Mucosa of descending colon (tissue), 3 donors: Measurements from ENCODE around the gene TMEM106A. TPM values are rescaled to one million over a fixed set of nuclear protein-coding genes. Genes with fewer than 3 reads are reported as not detected.
"Not testable (repeated sequence)": the region's sequence is repeated elsewhere in the genome, so short reads cannot be mapped to it uniquely, and the experiment has no call there.

Source experiments
- ATAC-seq: fragments of 200-7000 bp; cut with Tn5 transposase; one replicate; pipeline ENCODE4 v1.9.1; 2020; ENCODE audit warnings: mild to moderate bottlenecking, moderate library complexity
- DNase-seq, 3 donors: peaks; one replicate each; pipeline ENCODE4 v3.0.0-alpha.2; 2020
- H3K36me3 ChIP-seq: fragments of 200-600 bp; one replicate; pipeline ENCODE4 v1.8.0; 2021; ENCODE audit warnings: low read depth, mild to moderate bottlenecking
- H3K4me1 ChIP-seq: fragments of 200-600 bp; one replicate; pipeline ENCODE4 v1.8.0; 2021; ENCODE audit warnings: low read depth, mild to moderate bottlenecking
- H3K4me3 ChIP-seq: fragments of 200-600 bp; one replicate; pipeline ENCODE4 v1.8.0; 2021; ENCODE audit warnings: mild to moderate bottlenecking
- H3K9me3 ChIP-seq: fragments of 200-600 bp; one replicate; pipeline ENCODE4 v1.8.0; 2021; ENCODE audit warnings: mild to moderate bottlenecking
- CTCF ChIP-seq: fragments of 200-600 bp; IDR thresholded peaks from one replicate; pipeline ENCODE4 v1.8.0; 2022; ENCODE audit warnings: antibody characterized with exemption, mild to moderate bottlenecking
- intact Hi-C, 2 donors: fragments of 100-400 bp; cut with DNase I in 1 of 2; cut with micrococcal nuclease in 1 of 2; formaldehyde crosslinking; loops; one replicate each; pipeline versions ENCODE4 v1.11.0 to v1.11.1; 2022; cut with DNase I, micrococcal nuclease
- long read RNA-seq, 2 donors: library from polyadenylated mRNA; unstranded; transcript quantifications; one replicate each; pipeline ENCODE4 v2.0.0, GENCODE V29; 2019 to 2021
- total RNA-seq, 3 donors: library from RNA; stranded (reverse); fragmentation: NEBNext Ultra II Directional in 2 of 3; extraction: Animal tissue kit (Norgen Biotek cat#: 25700) in 2 of 3; gene quantifications; one replicate each; pipeline versions ENCODE4 v1.2.1 to v1.2.4, GENCODE V29; 2021 to 2023
- donor health status: DM: no; HTN: no; CAD: no; lungs with moderate emphysema.
- donor health status: DM: no; HTN: no; CAD: no.
- donor health status: DM: no; HTN: yes; CAD: no.

Gene TMEM106A
- total RNA-seq, result 10 to 100 TPM; 11.8 to 12.5 (median 12.0) TPM
- long read RNA-seq, donor 1, partial matches to known transcripts, result 2 of 3 reads
- long read RNA-seq, donor 1, other reads (novel, unspliced or antisense), result 1 of 3 reads
- long read RNA-seq, donor 2, partial matches to known transcripts, result 0 of 1 reads
- long read RNA-seq, donor 2, other reads (novel, unspliced or antisense), result 1 of 1 reads

DNA sequence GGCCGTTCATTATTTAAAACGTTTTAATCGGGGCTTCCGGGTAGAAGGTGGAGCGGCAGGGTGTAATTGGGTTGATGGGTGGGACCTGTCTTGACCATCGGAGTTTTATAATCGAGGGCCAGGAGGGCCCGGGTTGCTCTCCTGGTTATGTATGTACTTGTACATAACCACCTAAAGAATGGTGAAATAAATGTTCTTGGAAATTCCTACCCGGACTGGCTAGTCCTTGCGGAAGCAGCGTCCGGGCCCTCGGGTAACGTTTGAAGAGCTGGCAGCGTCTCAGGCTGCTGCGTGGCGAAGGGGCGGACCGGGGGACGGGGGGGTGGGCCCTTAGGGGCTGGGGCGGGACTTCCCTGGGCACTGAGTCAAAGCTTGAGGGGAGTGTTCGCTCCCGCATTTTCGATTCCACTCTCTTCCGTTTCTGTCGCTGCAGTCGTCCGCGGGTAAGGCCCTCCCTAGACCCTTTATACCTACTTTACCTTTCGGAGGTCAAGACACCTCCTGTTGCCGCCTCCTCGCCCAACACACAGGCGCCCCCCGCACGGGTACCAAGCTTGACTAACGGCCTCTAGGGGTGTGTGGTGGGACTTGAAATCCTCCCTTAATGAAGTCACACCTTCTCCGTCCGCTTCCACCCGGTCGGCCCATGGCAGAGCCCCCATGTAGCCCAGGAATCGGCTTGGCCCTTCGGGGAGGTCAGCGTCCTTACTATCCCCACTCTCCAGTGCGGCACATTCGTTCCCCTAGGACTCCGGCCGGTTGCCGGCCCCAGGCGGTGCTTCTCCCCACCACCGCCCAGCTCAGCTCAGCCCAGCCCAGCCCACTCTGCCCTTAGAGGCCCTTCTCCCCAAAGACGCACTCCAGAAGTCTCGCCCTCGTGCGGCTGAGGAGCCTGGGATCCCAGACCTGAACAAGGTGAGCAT is at the start of gene TMEM106A:
Gene TMEM106A (plus strand): TSS at position 396 of the 923 bp plus-strand sequence. CDS start 1,167 bp downstream, outside the sequence.
- Histone ChIP-seq H3K9me3 (no peaks in the 10 kb centered on the region), H3K4me1 (peaks cover 12% of the 10 kb centered on the region), H3K4me3 (peak within 1 kb of the TSS; percentile 23), H3K36me3 (no peaks in the 10 kb centered on the region)
- DNase-seq (peak; percentile 83 to 89 (median 85)), ATAC-seq (peak; percentile 90)
- no peak for TF ChIP-seq CTCF
- intact Hi-C loops, result no loop called here

- intact Hi-C loops, H3K9me3 ChIP-seq, H3K4me3 ChIP-seq, ATAC-seq, H3K36me3 ChIP-seq, DNase-seq: not testable (repeated sequence)
- peaks cover 14% of the 10 kb centered on the region for H3K4me1 ChIP-seq
Observed at GRCh38 chr17:43165971-43166370, 45.7 kb upstream of the TMEM106A start.

DNA sequence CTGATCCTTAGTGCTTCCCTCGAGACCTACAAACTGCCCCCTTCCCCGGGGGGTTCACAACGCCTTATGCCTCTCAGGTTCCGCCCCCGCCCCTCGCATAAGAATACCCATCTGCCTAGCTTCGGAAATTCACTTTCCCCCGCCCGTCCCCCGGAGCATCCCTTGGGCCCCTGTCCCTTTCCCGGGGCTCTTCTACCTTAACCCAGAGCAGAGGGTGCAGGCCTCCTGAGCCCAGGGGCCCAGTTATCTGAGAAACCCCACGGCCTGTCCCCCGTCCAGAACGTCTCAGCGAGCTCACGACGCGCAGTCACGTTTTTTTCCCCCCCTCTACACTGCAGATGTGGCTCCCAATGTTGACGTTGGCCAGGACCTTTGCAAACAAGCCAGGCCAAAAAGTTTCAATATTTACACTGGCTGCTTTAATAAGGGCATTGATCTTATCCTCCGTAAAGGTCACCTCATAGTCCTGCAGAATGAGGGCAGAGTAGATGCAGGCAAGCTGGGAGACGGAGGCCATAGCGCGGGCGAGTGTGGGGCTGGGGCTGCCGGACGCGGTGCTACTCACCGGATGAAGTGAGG is 42.0 kb upstream of the TMEM106A start:
- H3K4me1 ChIP-seq, result peaks cover 34% of the 10 kb centered on the region
- intact Hi-C loops, result no loop called here
- H3K4me3 ChIP-seq, result peak overlapping the region; percentile 56
- peaks cover 9% of the 10 kb centered on the region for H3K36me3 ChIP-seq
- ATAC-seq (peak; percentile 22), DNase-seq (peak in 2 of 3 donors; percentile 49 to 62)
- TF ChIP-seq CTCF, result no peak
- H3K9me3 ChIP-seq, result no peaks in the 10 kb centered on the region

DNA sequence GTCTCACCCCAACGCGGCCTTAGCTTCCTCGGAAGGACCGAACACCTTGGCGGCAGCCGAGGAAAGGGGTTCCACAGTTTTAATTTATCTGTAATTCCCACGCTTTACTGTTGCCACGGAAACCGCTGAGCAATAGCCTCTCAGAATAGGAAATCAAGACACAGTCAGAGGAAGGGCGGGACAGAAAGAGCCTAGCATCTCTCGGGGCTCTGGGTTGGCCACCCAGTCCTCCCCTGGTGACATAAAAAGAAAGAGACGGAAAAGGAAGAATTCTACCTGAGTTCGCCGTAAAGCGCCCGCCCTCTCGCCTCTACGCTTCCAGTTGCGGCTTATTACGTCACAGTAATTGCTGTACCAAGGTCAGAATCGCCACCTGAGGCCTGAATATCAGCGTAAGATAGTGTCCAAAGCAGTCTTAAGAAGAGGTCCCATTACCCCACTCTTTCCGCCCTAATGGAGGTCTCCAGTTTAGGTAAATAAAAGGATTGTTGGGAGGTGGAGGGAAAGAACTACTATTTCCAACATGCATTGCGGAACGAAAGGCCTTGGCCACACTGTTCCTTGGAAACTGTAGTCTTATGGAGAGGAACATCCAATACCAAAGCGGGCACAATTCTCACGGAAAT is 41.4 kb upstream of the TMEM106A start:
- ATAC-seq (peak; percentile 88), DNase-seq (peak; percentile 87 to 94 (median 93))
- Histone ChIP-seq H3K4me3 (peak overlapping the region; percentile 56), H3K4me1 (peaks cover 40% of the 10 kb centered on the region), H3K36me3 (peaks cover 9% of the 10 kb centered on the region), H3K9me3 (no peaks in the 10 kb centered on the region)
- no peak for TF ChIP-seq CTCF
- intact Hi-C loops, result no loop called here

GRCh38 chr17:43170766-43171585 is 40.7 kb upstream of the TMEM106A start, which contains the start of gene NBR1:
Gene NBR1 (plus strand): TSS chr17:43171214. CDS start chr17:43175800, 4,586 bp downstream.
- intact Hi-C loops, result no loop called here
- peaks cover 47% of the 10 kb centered on the region for H3K4me1 ChIP-seq
- no peaks in the 10 kb centered on the region for H3K9me3 ChIP-seq
- ATAC-seq, result peak; percentile 86
- peak; percentile 95 to 98 (median 97) for DNase-seq
- H3K36me3 ChIP-seq, result peaks cover 9% of the 10 kb centered on the region
- no peak for TF ChIP-seq CTCF
- H3K4me3 ChIP-seq, result peak within 1 kb of the TSS; percentile 56
